T-helper 2 cell treated with Interferon-gamma antibody and Interleukin-4, amounts not matched to agents 5 μg/mL and 100 μg/mL, for 36 hours (primary cell): Measurements from ENCODE around the gene NAPB.

Source experiments
- DNase-seq: peaks from one replicate; pipeline ENCODE4 v3.0.0; 2021; ENCODE audit warnings: low spot score
- H3K27ac Mint-ChIP-seq: one replicate; pipeline ENCODE4 v1.8.0; 2021; ENCODE audit warnings: mild to moderate bottlenecking, mixed read lengths
- H3K27me3 Mint-ChIP-seq: one replicate; pipeline ENCODE4 v1.8.0; 2021; ENCODE audit warnings: low read depth, mixed read lengths
- H3K36me3 Mint-ChIP-seq: one replicate; pipeline ENCODE4 v1.8.0; 2021; ENCODE audit warnings: low read depth, mixed read lengths
- H3K4me1 Mint-ChIP-seq: one replicate; pipeline ENCODE4 v1.8.0; 2021; ENCODE audit warnings: low read depth, mixed read lengths
- H3K4me3 Mint-ChIP-seq: one replicate; pipeline ENCODE4 v1.8.0; 2022; ENCODE audit warnings: mild to moderate bottlenecking, moderate library complexity, mixed read lengths
- H3K9me3 Mint-ChIP-seq: one replicate; pipeline ENCODE4 v1.8.0; 2021; ENCODE audit warnings: mixed read lengths

The NAPB gene

GRCh38 chr20:23325107-23325506 lies 96.2 kb downstream of the NAPB start:
- Mint-ChIP-seq H3K36me3 (no peaks in the 10 kb centered on the region), H3K4me1 (no peaks in the 10 kb centered on the region)
- DNase-seq = no peak

More at GRCh38 chr20:23325107-23325506, 96.2 kb downstream of the NAPB start:
- Mint-ChIP-seq H3K27me3 (no peaks in the 10 kb centered on the region), H3K27ac (no peak overlapping the region), H3K4me3 (no peak overlapping the region), H3K9me3 (no peaks in the 10 kb centered on the region)
